GM23338 (cell line): Measurements from ENCODE around the gene SCGB1D4. TPM values are rescaled to one million over a fixed set of nuclear protein-coding genes. Genes with fewer than 3 reads are reported as not detected.
"Not testable (repeated sequence)": the region's sequence is repeated elsewhere in the genome, so short reads cannot be mapped to it uniquely, and the experiment has no call there.

Experiments
- ATAC-seq: fragments of 200-7000 bp; cut with Tn5 transposase; 3 replicates; pipeline ENCODE4 v1.9.1; 2020
- DNase-seq: peaks from one replicate; pipeline ENCODE4 v3.0.0-alpha.2; 2015; ENCODE audit warnings: low spot score
- H2AFZ ChIP-seq: fragments of 200-600 bp; sonication (generic); 2 replicates; pipeline ENCODE4 v1.8.0; 2016; ENCODE audit warnings: antibody characterized with exemption, mild to moderate bottlenecking, moderate library complexity
- H3F3A ChIP-seq: fragments of 200-600 bp; sonication (generic); replicated peaks from 2 replicates; pipeline ENCODE4 v1.8.0; 2017; ENCODE audit warnings: antibody characterized with exemption, mixed run types, low read depth
- H3K27ac ChIP-seq: fragments of 200-600 bp; sonication (generic); 2 replicates; pipeline ENCODE4 v1.6.1; 2016; ENCODE audit warnings: low read depth
- H3K27me3 ChIP-seq: fragments of 200-600 bp; sonication (generic); 2 replicates; pipeline ENCODE4 v1.8.0; 2016; ENCODE audit warnings: mild to moderate bottlenecking, mixed run types, moderate library complexity; ENCODE audit not compliant: insufficient read depth
- H3K36me3 ChIP-seq: fragments of 200-600 bp; sonication (generic); 2 replicates; pipeline ENCODE4 v1.8.0; 2016; ENCODE audit warnings: mild to moderate bottlenecking; ENCODE audit not compliant: insufficient read depth
- H3K4me1 ChIP-seq: fragments of 200-600 bp; sonication (generic); 2 replicates; pipeline ENCODE4 v1.8.0; 2016; ENCODE audit warnings: mild to moderate bottlenecking, moderate library complexity; ENCODE audit not compliant: insufficient read depth
- H3K4me2 ChIP-seq: fragments of 200-600 bp; sonication (generic); 2 replicates; pipeline ENCODE4 v1.7.1; 2017; ENCODE audit warnings: mixed run types
- H3K4me3 ChIP-seq: fragments of 200-600 bp; sonication (generic); 2 replicates; pipeline ENCODE4 v1.6.1; 2016; ENCODE audit warnings: mixed run types
- H3K79me2 ChIP-seq: fragments of 200-600 bp; sonication (generic); replicated peaks from 2 replicates; pipeline ENCODE4 v1.8.0; 2017; ENCODE audit warnings: mild to moderate bottlenecking; ENCODE audit not compliant: insufficient read depth
- H3K9me2 ChIP-seq: fragments of 200-600 bp; sonication (generic); 2 replicates; pipeline ENCODE4 v1.8.0; 2017; ENCODE audit not compliant: insufficient read depth
- H4K20me1 ChIP-seq: fragments of 200-600 bp; sonication (generic); replicated peaks from 2 replicates; pipeline ENCODE4 v1.8.0; 2017; ENCODE audit warnings: mild to moderate bottlenecking; ENCODE audit not compliant: insufficient read depth
- H3K27ac Mint-ChIP-seq: 2 replicates; pipeline ENCODE4 v1.8.0; 2020; ENCODE audit warnings: inconsistent platforms, mild to moderate bottlenecking, moderate library complexity, mixed read lengths
- H3K27me3 Mint-ChIP-seq: 3 replicates; pipeline ENCODE4 v1.8.0; 2022; ENCODE audit warnings: low read depth, mild to moderate bottlenecking, moderate library complexity, mixed read lengths, inconsistent platforms; ENCODE audit not compliant: insufficient read depth, poor library complexity
- H3K36me3 Mint-ChIP-seq: 3 replicates; pipeline ENCODE4 v1.8.0; 2021; ENCODE audit warnings: low read depth, mild to moderate bottlenecking, inconsistent platforms, moderate library complexity, mixed read lengths
- H3K4me1 Mint-ChIP-seq: 3 replicates; pipeline ENCODE4 v1.8.0; 2020; ENCODE audit warnings: mild to moderate bottlenecking, inconsistent platforms, mixed read lengths
- H3K4me3 Mint-ChIP-seq: 3 replicates; pipeline ENCODE4 v1.8.0; 2021; ENCODE audit warnings: moderate library complexity, mild to moderate bottlenecking, inconsistent platforms, mixed read lengths
- H3K9me3 Mint-ChIP-seq: 3 replicates; pipeline ENCODE4 v1.8.0; 2020; ENCODE audit warnings: moderate library complexity, mild to moderate bottlenecking, inconsistent platforms, mixed read lengths
- CREB1 ChIP-seq: fragments of 250-450 bp; sonication (Bioruptor Pico); IDR thresholded peaks from 2 replicates; pipeline ENCODE4 v1.5.0; 2020; ENCODE audit warnings: low read depth, mild to moderate bottlenecking, moderate library complexity
- EZH2 ChIP-seq: fragments of 200-600 bp; sonication (generic); IDR thresholded peaks from one replicate; pipeline ENCODE4 v1.8.0; 2017; ENCODE audit warnings: antibody characterized with exemption, mild to moderate bottlenecking, low read depth; ENCODE audit not compliant: unreplicated experiment
- EZH2phosphoT487 ChIP-seq: fragments of 200-600 bp; sonication (generic); IDR thresholded peaks from one replicate; pipeline ENCODE4 v1.8.1; 2018; ENCODE audit warnings: antibody characterized with exemption; ENCODE audit not compliant: unreplicated experiment
- JUNB ChIP-seq: IDR thresholded peaks from one replicate; pipeline ENCODE4 v1.6.1; 2016; ENCODE audit warnings: antibody characterized with exemption; ENCODE audit not compliant: unreplicated experiment
- NANOG ChIP-seq: IDR thresholded peaks from 2 replicates; pipeline ENCODE4 v1.6.1; 2016; ENCODE audit warnings: antibody characterized with exemption, borderline replicate concordance
- POLR2AphosphoS5 ChIP-seq: IDR thresholded peaks from 2 replicates; pipeline ENCODE4 v1.6.1; 2016; ENCODE audit warnings: antibody characterized with exemption, low read depth
- REST ChIP-seq: IDR thresholded peaks from one replicate; pipeline ENCODE4 v1.6.1; 2018; ENCODE audit warnings: antibody characterized with exemption; ENCODE audit not compliant: unreplicated experiment
- ZNF114 ChIP-seq: fragments of 250-450 bp; sonication (Bioruptor Pico); IDR thresholded peaks from 2 replicates; pipeline ENCODE4 v1.5.0; 2020; ENCODE audit warnings: mild to moderate bottlenecking, moderate library complexity
- ZNF331 ChIP-seq: fragments of 250-450 bp; sonication (Bioruptor Pico); IDR thresholded peaks from 2 replicates; pipeline ENCODE4 v1.5.0; 2020; ENCODE audit warnings: low read depth, mild to moderate bottlenecking, moderate library complexity
- polyA plus RNA-seq: library from polyadenylated mRNA; unstranded; fragments of >200 nt; fragmentation: Nextera tagmentation; extraction: Ambion mirVana; gene quantifications from 2 replicates; pipeline ENCODE4 v1.2.1, GENCODE V29; 2016
- total RNA-seq: library from RNA; depleted of rRNA; stranded (reverse); fragments of >200 nt; shearing (Covaris generic); gene quantifications from 2 replicates; pipeline ENCODE4 v1.2.3, GENCODE V29; 2014
- TF ChIP-seq, protein P1 (sequence below): IDR thresholded peaks from 2 replicates; pipeline ENCODE4 v1.6.1; 2016; ENCODE audit warnings: antibody characterized with exemption
- TF ChIP-seq, protein P2 (sequence below): fragments of 250-450 bp; sonication (Bioruptor Pico); IDR thresholded peaks from 2 replicates; pipeline ENCODE4 v1.5.0; 2020; ENCODE audit warnings: mild to moderate bottlenecking, moderate library complexity

Gene SCGB1D4
- total and polyA plus RNA-seq, 2 experiments from 2014 or later, result not detected

DNA sequence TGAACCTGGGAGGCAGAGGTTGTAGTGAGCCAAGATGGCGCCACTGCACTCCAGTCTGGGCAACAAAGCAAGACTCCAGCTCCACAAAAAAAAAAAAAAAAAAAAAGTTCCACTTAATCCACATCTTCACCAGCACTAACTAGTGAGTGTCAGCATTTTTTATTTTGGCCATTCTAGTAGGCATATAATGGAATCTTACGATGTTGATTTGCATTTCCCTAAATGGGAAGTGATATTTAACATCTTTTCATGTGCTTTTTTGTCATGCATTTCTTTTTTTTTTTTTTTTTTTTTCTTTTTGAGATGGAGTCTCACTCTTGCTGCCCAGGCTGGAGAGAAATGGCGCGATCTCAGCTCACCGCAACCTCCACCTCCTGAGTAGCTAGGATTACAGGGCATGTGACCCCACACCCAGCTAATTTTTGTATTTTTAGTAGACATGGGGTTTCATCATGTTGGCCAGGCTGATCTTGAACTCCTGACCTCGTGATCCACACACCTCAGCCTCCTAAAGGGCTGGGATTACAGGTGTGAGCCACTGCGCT is 44.8 kb upstream of the SCGB1D4 start:
- not testable (repeated sequence) for H3K9me3 Mint-ChIP-seq, ATAC-seq, H3K4me1 Mint-ChIP-seq, H3K27me3 ChIP-seq, H2AFZ ChIP-seq, H3K27ac ChIP-seq, DNase-seq, H4K20me1 ChIP-seq, H3F3A ChIP-seq, H3K27me3 Mint-ChIP-seq, H3K4me3 ChIP-seq, H3K36me3 ChIP-seq, H3K27ac Mint-ChIP-seq, H3K9me2 ChIP-seq, H3K36me3 Mint-ChIP-seq, H3K4me2 ChIP-seq, H3K79me2 ChIP-seq, H3K4me1 ChIP-seq, H3K4me3 Mint-ChIP-seq

DNA sequence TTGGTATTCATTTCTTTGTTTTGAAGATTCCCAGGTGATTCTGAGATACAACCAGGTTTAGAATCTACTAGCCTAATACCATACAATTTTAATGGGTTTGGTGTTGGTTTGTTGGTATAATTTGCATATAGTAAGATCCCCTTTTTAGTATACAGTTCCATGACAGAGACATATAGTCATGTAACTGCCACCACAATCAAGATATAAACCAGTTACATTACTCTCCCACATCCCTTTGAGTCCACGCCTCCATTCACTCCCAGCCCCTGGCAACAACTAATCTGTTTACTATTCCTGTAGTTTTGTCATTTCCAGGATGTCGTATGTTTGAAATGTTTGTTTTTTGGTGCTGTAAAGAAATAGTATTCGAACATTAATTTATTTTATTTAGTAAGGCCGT is 42.7 kb upstream of the SCGB1D4 start:
- H3K9me3 Mint-ChIP-seq, result no peaks in the 10 kb centered on the region; the same call in 2 of the 3 replicates
- peaks cover 7% of the 10 kb centered on the region; the same call in 1 of the 3 replicates for H3K36me3 Mint-ChIP-seq
- H3F3A ChIP-seq, result 0 out of 2 replicates have a peak, but pooled peaks cover 8% of the 10 kb centered on the region
- no peak overlapping the region for H2AFZ ChIP-seq
- peaks cover 19% of the 10 kb centered on the region; the same call in 2 of the 3 replicates for H3K4me1 Mint-ChIP-seq
- H3K27ac ChIP-seq, result no peak overlapping the region
- H3K9me2 ChIP-seq, result no peaks in the 10 kb centered on the region
- H3K27ac Mint-ChIP-seq, result no peak overlapping the region
- H3K4me1 ChIP-seq, result peaks cover 7% of the 10 kb centered on the region; the same call in 1 of the 2 replicates
- peaks cover 6% of the 10 kb centered on the region for H3K27me3 Mint-ChIP-seq
- no peak overlapping the region for H3K4me2 ChIP-seq
- H3K4me3 ChIP-seq, result no peak overlapping the region
- H3K79me2 ChIP-seq, result no peaks in the 10 kb centered on the region; the same call in 1 of the 2 replicates
- DNase-seq, result no peak
- 0 out of 2 replicates have a peak, but pooled peaks cover 5% of the 10 kb centered on the region for H3K27me3 ChIP-seq
- H3K4me3 Mint-ChIP-seq, result no peak overlapping the region
- H3K36me3 ChIP-seq, result 0 out of 2 replicates have a peak, but pooled peaks cover 6% of the 10 kb centered on the region
- no peak for ATAC-seq
- H4K20me1 ChIP-seq, result no peaks in the 10 kb centered on the region; the same call in none of the 2 replicates
- TF ChIP-seq, protein P1, sequence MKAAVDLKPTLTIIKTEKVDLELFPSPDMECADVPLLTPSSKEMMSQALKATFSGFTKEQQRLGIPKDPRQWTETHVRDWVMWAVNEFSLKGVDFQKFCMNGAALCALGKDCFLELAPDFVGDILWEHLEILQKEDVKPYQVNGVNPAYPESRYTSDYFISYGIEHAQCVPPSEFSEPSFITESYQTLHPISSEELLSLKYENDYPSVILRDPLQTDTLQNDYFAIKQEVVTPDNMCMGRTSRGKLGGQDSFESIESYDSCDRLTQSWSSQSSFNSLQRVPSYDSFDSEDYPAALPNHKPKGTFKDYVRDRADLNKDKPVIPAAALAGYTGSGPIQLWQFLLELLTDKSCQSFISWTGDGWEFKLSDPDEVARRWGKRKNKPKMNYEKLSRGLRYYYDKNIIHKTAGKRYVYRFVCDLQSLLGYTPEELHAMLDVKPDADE, result no peak
- TF ChIP-seq JUNB, result no peak
- TF ChIP-seq ZNF331 (CRISPR knock-in tag), result no peak
- TF ChIP-seq POLR2AphosphoS5, result no peak
- no peak for TF ChIP-seq EZH2phosphoT487
- TF ChIP-seq CREB1 (CRISPR knock-in tag), result no peak
- no peak for TF ChIP-seq ZNF114 (CRISPR knock-in tag)
- no peak for TF ChIP-seq REST
- TF ChIP-seq EZH2, result no peak
- TF ChIP-seq NANOG, result no peak
- TF ChIP-seq, protein P2, sequence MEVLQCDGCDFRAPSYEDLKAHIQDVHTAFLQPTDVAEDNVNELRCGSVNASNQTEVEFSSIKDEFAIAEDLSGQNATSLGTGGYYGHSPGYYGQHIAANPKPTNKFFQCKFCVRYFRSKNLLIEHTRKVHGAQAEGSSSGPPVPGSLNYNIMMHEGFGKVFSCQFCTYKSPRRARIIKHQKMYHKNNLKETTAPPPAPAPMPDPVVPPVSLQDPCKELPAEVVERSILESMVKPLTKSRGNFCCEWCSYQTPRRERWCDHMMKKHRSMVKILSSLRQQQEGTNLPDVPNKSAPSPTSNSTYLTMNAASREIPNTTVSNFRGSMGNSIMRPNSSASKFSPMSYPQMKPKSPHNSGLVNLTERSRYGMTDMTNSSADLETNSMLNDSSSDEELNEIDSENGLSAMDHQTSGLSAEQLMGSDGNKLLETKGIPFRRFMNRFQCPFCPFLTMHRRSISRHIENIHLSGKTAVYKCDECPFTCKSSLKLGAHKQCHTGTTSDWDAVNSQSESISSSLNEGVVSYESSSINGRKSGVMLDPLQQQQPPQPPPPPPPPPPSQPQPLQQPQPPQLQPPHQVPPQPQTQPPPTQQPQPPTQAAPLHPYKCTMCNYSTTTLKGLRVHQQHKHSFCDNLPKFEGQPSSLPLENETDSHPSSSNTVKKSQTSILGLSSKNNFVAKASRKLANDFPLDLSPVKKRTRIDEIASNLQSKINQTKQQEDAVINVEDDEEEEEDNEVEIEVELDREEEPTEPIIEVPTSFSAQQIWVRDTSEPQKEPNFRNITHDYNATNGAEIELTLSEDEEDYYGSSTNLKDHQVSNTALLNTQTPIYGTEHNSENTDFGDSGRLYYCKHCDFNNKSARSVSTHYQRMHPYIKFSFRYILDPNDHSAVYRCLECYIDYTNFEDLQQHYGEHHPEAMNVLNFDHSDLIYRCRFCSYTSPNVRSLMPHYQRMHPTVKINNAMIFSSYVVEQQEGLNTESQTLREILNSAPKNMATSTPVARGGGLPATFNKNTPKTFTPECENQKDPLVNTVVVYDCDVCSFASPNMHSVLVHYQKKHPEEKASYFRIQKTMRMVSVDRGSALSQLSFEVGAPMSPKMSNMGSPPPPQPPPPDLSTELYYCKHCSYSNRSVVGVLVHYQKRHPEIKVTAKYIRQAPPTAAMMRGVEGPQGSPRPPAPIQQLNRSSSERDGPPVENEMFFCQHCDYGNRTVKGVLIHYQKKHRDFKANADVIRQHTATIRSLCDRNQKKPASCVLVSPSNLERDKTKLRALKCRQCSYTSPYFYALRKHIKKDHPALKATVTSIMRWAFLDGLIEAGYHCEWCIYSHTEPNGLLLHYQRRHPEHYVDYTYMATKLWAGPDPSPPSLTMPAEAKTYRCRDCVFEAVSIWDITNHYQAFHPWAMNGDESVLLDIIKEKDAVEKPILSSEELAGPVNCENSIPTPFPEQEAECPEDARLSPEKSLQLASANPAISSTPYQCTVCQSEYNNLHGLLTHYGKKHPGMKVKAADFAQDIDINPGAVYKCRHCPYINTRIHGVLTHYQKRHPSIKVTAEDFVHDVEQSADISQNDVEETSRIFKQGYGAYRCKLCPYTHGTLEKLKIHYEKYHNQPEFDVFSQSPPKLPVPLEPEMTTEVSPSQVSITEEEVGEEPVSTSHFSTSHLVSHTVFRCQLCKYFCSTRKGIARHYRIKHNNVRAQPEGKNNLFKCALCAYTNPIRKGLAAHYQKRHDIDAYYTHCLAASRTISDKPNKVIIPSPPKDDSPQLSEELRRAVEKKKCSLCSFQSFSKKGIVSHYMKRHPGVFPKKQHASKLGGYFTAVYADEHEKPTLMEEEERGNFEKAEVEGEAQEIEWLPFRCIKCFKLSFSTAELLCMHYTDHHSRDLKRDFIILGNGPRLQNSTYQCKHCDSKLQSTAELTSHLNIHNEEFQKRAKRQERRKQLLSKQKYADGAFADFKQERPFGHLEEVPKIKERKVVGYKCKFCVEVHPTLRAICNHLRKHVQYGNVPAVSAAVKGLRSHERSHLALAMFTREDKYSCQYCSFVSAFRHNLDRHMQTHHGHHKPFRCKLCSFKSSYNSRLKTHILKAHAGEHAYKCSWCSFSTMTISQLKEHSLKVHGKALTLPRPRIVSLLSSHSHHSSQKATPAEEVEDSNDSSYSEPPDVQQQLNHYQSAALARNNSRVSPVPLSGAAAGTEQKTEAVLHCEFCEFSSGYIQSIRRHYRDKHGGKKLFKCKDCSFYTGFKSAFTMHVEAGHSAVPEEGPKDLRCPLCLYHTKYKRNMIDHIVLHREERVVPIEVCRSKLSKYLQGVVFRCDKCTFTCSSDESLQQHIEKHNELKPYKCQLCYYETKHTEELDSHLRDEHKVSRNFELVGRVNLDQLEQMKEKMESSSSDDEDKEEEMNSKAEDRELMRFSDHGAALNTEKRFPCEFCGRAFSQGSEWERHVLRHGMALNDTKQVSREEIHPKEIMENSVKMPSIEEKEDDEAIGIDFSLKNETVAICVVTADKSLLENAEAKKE (CRISPR knock-in tag), result no peak
